H1 (cell line): Measurements from ENCODE around the gene FGFBP2. TPM values are rescaled to one million over a fixed set of nuclear protein-coding genes. Genes with fewer than 3 reads are reported as not detected.

Source experiments
- ATF2 ChIP-seq: IDR thresholded peaks from 2 replicates; pipeline ENCODE4 v1.6.1; 2012; ENCODE audit warnings: low read length, inconsistent platforms
- BRCA1 ChIP-seq: IDR thresholded peaks from 2 replicates; pipeline ENCODE4 v1.6.1; 2012; ENCODE audit warnings: low read depth, low read length, improper control_type of control experiment
- CHD2 ChIP-seq: IDR thresholded peaks from 2 replicates; pipeline ENCODE4 v1.6.1; 2012; ENCODE audit warnings: low read length, improper control_type of control experiment
- CHD7 ChIP-seq: fragments of 300-600 bp; sonication (generic); IDR thresholded peaks from 2 replicates; pipeline ENCODE4 v1.7.1; 2012; ENCODE audit warnings: low read length, moderate library complexity, mild to moderate bottlenecking, inconsistent platforms; ENCODE audit not compliant: insufficient replicate concordance
- CTBP2 ChIP-seq: IDR thresholded peaks from 2 replicates; pipeline ENCODE4 v1.7.0; 2011; ENCODE audit warnings: borderline replicate concordance, mild to moderate bottlenecking, moderate library complexity, mixed read lengths, low read length; ENCODE audit not compliant: insufficient read depth, insufficient read length
- SIX5 ChIP-seq: IDR thresholded peaks from 2 replicates; pipeline ENCODE4 v1.6.1; 2011; ENCODE audit warnings: mild to moderate bottlenecking, low read depth, low read length
- SP2 ChIP-seq: IDR thresholded peaks from 2 replicates; pipeline ENCODE4 v1.6.1; 2012; ENCODE audit warnings: mild to moderate bottlenecking, low read length, inconsistent platforms
- SP4 ChIP-seq: IDR thresholded peaks from 2 replicates; pipeline ENCODE4 v1.6.1; 2012; ENCODE audit warnings: low read length, inconsistent platforms
- TAF1 ChIP-seq: IDR thresholded peaks from 2 replicates; pipeline ENCODE4 v1.6.1; 2011; ENCODE audit warnings: mild to moderate bottlenecking, low read depth, low read length
- TEAD4 ChIP-seq: IDR thresholded peaks from 2 replicates; pipeline ENCODE4 v1.6.1; 2012; ENCODE audit warnings: low read depth, low read length, inconsistent platforms, mixed read lengths
- ZNF274 ChIP-seq: IDR thresholded peaks from 2 replicates; pipeline ENCODE4 v1.7.0; 2012; ENCODE audit warnings: low read length, borderline replicate concordance; ENCODE audit errors: extremely low read depth
- polyA plus RNA-seq, 7 experiments: library from polyadenylated mRNA; depleted of rRNA in 3 of 7; stranded (reverse) in 5 of 7; unstranded in 2 of 7; fragments of >200 nt in 5 of 7; fragments of 200-250 nt in 2 of 7; gene quantifications; 1 replicate in 5 of 7; 2 replicates in 1 of 7; 4 replicates in 1 of 7; pipeline versions ENCODE4 v1.2.1 to v1.2.3, GENCODE V29; 2011 to 2013; ENCODE audit warnings: missing spikeins in 2 of 7, mixed read lengths in 2 of 7
- total RNA-seq: library from RNA; stranded (reverse); fragmentation: NEBNext Ultra II Directional; extraction: Animal tissue kit (Norgen Biotek cat#: 25700); gene quantifications from 2 replicates; pipeline ENCODE4 v1.2.1, GENCODE V29; 2021

The FGFBP2 gene
- total and polyA plus RNA-seq, 2 of the 8 experiments (the other 6 are each of a cell fraction or from before 2014, with no cell fraction given), result 0.15 TPM; not detected in 1

GRCh38 chr4:15995826-15996225 is 32.9 kb upstream of the FGFBP2 start (continued):
- TF ChIP-seq CHD7 (no peak), CHD2 (no peak), ATF2 (no peak), SIX5 (no peak), BRCA1 (no peak), TAF1 (no peak), SP2 (no peak), ZNF274 (no peak), TEAD4 (no peak), SP4 (no peak), CTBP2 (no peak)
